Effector memory CD4-positive, alpha-beta T cell (primary cell): Measurements from ENCODE around the gene OSBPL1A.
A peak's percentile ranks its signal among the peaks of the same experiment; 100 is the strongest.

Experiments
- DNase-seq, 3 donors: peaks; one replicate each; pipeline ENCODE4 v3.0.0-alpha.2; 2020
- H3K27ac ChIP-seq: 2 replicates; pipeline ENCODE4 v1.7.0; 2013; ENCODE audit warnings: mild to moderate bottlenecking, low read length, moderate library complexity; ENCODE audit not compliant: insufficient read depth, poor library complexity, severe bottlenecking
- H3K27me3 ChIP-seq: replicated peaks from 2 replicates; pipeline ENCODE4 v1.7.0; 2013; ENCODE audit warnings: mild to moderate bottlenecking, low read length; ENCODE audit not compliant: insufficient read depth, control insufficient read depth, poor library complexity, severe bottlenecking
- H3K36me3 ChIP-seq: 2 replicates; pipeline ENCODE4 v1.7.0; 2013; ENCODE audit warnings: mild to moderate bottlenecking, low read length, moderate library complexity; ENCODE audit not compliant: control insufficient read depth, insufficient read depth
- H3K4me1 ChIP-seq: 2 replicates; pipeline ENCODE4 v1.7.0; 2013; ENCODE audit warnings: low read length, mild to moderate bottlenecking; ENCODE audit not compliant: control insufficient read depth, insufficient read depth, poor library complexity, severe bottlenecking
- H3K4me3 ChIP-seq: 2 replicates; pipeline ENCODE4 v1.7.0; 2013; ENCODE audit warnings: low read length, low read depth, mild to moderate bottlenecking; ENCODE audit not compliant: insufficient read depth, poor library complexity, severe bottlenecking
- H3K9me3 ChIP-seq: 2 replicates; pipeline ENCODE4 v1.7.0; 2013; ENCODE audit warnings: mild to moderate bottlenecking, low read length, moderate library complexity; ENCODE audit not compliant: control insufficient read depth

Gene OSBPL1A

GRCh38 chr18:24426398-24427294, 29.0 kb upstream of the OSBPL1A start, which contains the start of gene IMPACT:
IMPACT (plus strand) TSS chr18:24426670; CDS start chr18:24426757, 87 bp downstream.
- Histone ChIP-seq H3K4me3 (peak within 1 kb of the TSS; percentile 80), H3K27ac (peak within 1 kb of the TSS; percentile 23), H3K36me3 (no peaks in the 10 kb centered on the region), H3K27me3 (no peaks in the 10 kb centered on the region), H3K4me1 (no peaks in the 10 kb centered on the region), H3K9me3 (no peaks in the 10 kb centered on the region)
- DNase-seq: peak; percentile 40 to 67 (median 47)

DNA sequence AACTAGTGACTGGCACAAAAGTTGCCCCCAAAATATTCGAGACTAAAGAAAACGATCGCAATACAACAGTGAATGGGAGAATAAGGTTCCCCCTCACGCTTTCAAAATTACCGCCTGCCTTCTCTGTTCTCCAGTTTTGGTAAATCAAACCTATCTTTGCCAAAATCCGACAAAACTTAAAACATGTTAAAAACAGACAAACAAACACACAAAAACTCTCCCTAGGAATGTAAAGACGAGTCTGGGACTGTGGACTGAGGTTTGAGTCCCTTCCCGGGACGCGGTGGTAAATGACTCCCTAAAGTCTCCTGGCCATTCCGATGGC, 28.4 kb upstream of the OSBPL1A start:
- Histone ChIP-seq H3K27me3 (no peaks in the 10 kb centered on the region), H3K4me1 (no peaks in the 10 kb centered on the region), H3K36me3 (no peaks in the 10 kb centered on the region), H3K27ac (no peak overlapping the region), H3K4me3 (peak overlapping the region; percentile 80), H3K9me3 (no peaks in the 10 kb centered on the region)
- no peak for DNase-seq

DNA sequence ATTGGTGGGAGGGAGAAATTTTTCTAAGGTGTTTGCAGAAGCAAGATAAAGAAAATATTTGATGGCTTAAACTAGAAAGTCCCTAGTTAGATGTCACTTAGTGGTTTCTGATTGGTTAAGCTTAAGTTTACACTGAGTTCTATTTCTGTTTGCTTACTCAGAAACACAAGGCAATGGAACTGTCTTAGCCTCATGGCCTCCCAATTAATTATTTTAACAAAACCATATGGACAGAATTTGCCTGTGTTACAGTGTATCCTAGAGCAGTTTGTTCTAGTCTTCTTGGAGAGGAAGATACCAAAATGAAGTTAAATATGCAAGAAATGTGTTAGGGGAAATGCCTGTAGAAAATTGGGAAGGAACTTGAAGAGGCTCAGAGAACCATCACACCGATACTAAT, 24.2 kb upstream of the OSBPL1A start:
- no peaks in the 10 kb centered on the region for H3K27me3 ChIP-seq
- no peak for DNase-seq
- H3K27ac ChIP-seq: no peak overlapping the region
- no peaks in the 10 kb centered on the region for H3K9me3 ChIP-seq
- no peaks in the 10 kb centered on the region for H3K36me3 ChIP-seq
- H3K4me1 ChIP-seq: no peaks in the 10 kb centered on the region
- no peak overlapping the region for H3K4me3 ChIP-seq

DNA sequence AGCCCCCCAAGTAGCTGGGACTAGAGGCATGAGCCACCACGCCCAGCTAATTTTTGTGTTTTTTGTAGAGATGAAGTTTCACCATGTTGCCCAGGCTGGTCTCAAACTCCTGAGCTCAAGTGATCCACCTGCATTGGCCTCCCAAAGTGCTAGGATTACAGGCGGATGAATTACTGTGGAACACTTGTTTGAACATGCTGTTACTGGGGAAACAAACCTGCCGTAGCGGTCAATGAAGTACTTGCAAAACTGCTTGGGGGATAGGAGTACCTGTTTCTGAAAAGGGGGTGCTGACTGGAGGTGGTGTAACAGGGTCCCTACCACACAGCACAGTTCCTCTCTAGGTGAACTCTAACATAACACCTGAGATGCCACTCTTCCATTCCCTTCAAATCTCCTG, 22.9 kb upstream of the OSBPL1A start:
- DNase-seq: no peak
- H3K27ac ChIP-seq: no peak overlapping the region
- H3K27me3 ChIP-seq: no peaks in the 10 kb centered on the region
- no peaks in the 10 kb centered on the region for H3K4me1 ChIP-seq
- H3K4me3 ChIP-seq: no peak overlapping the region
- no peaks in the 10 kb centered on the region for H3K9me3 ChIP-seq
- no peaks in the 10 kb centered on the region for H3K36me3 ChIP-seq

- H3K27me3 ChIP-seq: no peaks in the 10 kb centered on the region
- H3K36me3 ChIP-seq: no peaks in the 10 kb centered on the region
- no peaks in the 10 kb centered on the region for H3K9me3 ChIP-seq
- H3K27ac ChIP-seq: no peak overlapping the region
- no peak for DNase-seq
- H3K4me1 ChIP-seq: no peaks in the 10 kb centered on the region
- H3K4me3 ChIP-seq: no peak overlapping the region
Measured at GRCh38 chr18:24417480-24417879, 19.9 kb upstream of the OSBPL1A start.

DNA sequence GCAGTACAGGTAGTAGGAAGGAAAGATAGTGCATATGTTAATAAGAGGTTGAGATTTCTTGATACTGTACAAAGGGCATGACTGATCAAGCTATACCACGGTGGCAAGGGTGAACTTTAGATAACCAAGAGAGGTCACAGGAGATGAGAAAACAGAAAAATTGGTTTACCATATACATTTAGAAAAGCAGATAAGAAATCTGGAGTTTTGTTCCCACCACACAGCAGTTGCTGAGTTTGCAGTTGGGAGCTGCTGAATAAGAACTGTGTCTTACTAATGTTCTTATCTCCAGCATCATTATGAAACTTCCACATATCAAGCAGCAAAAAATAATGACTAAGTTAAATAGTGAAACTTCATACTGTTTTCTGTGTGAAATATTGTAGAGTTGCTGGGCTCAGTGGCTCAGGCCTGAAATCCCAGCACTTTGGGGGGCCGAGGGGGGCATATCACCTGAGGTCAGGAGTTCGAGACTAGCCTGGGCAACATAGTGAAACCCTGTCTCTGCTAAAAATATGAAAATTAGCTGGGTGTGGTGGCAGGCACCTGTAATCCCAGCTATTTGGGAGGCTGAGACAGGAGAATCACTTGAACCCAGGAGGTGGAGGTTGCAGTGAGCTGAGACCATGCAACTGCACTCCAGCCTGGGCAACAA, 16.9 kb upstream of the OSBPL1A start:
- DNase-seq: no peak
- Histone ChIP-seq H3K9me3 (no peaks in the 10 kb centered on the region), H3K36me3 (no peaks in the 10 kb centered on the region), H3K27me3 (no peaks in the 10 kb centered on the region), H3K4me1 (no peaks in the 10 kb centered on the region), H3K4me3 (no peak overlapping the region), H3K27ac (no peak overlapping the region)

DNA sequence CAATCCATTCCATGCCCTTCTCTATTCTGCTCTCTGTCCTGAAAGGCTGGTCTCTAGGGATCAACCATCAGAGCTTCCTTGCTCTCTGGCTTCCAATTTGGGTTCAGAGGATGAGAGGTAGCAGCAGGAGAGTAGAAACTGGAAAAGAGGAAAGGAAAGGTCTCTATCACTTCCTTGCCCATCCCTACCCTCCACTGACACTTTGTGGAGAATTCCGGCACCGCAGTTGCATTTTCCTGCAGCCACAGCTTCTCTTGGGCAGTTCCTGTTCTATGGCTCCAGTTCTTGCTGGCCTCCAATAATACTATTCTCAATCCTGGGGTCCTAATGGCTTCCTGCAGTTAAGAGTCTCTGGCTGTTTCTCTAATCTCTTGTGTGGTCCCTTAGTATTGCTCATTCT, 15.5 kb upstream of the OSBPL1A start:
- Histone ChIP-seq H3K27ac (no peak overlapping the region), H3K36me3 (no peaks in the 10 kb centered on the region), H3K27me3 (no peaks in the 10 kb centered on the region), H3K4me1 (no peaks in the 10 kb centered on the region), H3K9me3 (no peaks in the 10 kb centered on the region), H3K4me3 (no peak overlapping the region)
- no peak for DNase-seq

DNA sequence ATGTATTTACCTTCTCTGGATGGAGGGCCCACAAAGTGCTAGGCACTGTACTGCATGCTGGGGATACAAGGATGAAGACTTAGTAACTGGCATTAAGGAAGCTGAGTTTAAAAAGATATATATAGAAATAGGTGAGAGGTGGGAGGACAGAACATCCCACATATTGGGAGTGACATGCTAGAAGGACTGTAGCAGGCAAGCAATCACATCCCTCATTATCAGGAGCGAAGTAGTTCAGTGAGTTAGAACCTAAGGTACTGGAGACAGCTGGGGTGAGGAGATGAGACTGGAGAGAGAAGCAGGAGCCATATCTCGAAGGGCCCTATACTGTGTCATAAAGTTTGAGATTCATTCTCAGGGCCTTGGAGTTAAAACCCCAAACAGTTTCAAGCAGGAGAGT, 10.9 kb upstream of the OSBPL1A start:
- Histone ChIP-seq H3K27ac (no peak overlapping the region), H3K4me3 (no peak overlapping the region), H3K36me3 (no peaks in the 10 kb centered on the region), H3K4me1 (no peaks in the 10 kb centered on the region), H3K27me3 (no peaks in the 10 kb centered on the region), H3K9me3 (no peaks in the 10 kb centered on the region)
- DNase-seq: no peak

GRCh38 chr18:24404591-24404990, 7.0 kb upstream of the OSBPL1A start:
- Histone ChIP-seq H3K9me3 (no peaks in the 10 kb centered on the region), H3K27me3 (no peaks in the 10 kb centered on the region), H3K36me3 (no peaks in the 10 kb centered on the region), H3K4me3 (no peak overlapping the region), H3K4me1 (no peaks in the 10 kb centered on the region), H3K27ac (no peak overlapping the region)
- no peak for DNase-seq

- Histone ChIP-seq H3K27me3 (no peaks in the 10 kb centered on the region), H3K9me3 (no peaks in the 10 kb centered on the region), H3K27ac (no peak overlapping the region), H3K36me3 (no peaks in the 10 kb centered on the region), H3K4me3 (no peak overlapping the region), H3K4me1 (peaks cover 5% of the 10 kb centered on the region)
- no peak for DNase-seq
Measured at GRCh38 chr18:24403076-24403475, 5.5 kb upstream of the OSBPL1A start.
